HUDEP-2 (cell line): ENCODE data around the gene TUBA4B.

Experiments
- DNase-seq, 76 experiments: peaks; one replicate each; lab custom pipeline; 2025; ENCODE audit not compliant: unreplicated experiment in 76 of 76; lab: John Stamatoyannopoulos, UW

Gene TUBA4B

GRCh38 chr2:219252900-219253752 lies at the start of gene TUBA4B:
TSS of gene TUBA4B (plus strand) at chr2:219253243. CDS start at chr2:219253408, 165 bp downstream.
- DNase-seq = peak in 6 of 76 experiments; percentile 10 to 40 (median 25)

- no peak for DNase-seq
Measured at GRCh38 chr2:219204425-219205164, 48.4 kb upstream of the TUBA4B start.

- DNase-seq = no peak
Measured at GRCh38 chr2:219205165-219205538, 47.9 kb upstream of the TUBA4B start.

DNA sequence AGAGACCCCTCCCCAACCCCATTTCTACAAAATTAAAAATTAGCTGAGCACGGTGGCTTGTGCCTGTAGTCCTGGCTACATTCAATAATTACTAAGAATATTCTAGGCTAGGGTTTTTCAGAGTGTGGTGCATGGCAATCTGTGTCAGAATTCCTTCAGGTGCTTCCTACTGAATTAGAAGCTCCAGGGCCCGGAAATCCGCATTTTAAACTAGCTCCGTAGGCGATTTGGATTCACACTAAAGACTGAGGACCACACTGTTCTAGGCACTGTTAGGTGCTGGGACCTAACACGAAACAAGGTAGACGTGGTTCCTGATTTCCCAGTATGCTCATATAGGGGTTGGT lies 47.1 kb upstream of the TUBA4B start:
- peak in 1 of 76 experiments; percentile 58 for DNase-seq

- peak in 75 of 76 experiments; percentile 16 to 95 (median 86) for DNase-seq
Measured at GRCh38 chr2:219206328-219207133, 46.5 kb upstream of the TUBA4B start, which contains the start of gene ZFAND2B. TSS of gene ZFAND2B (plus strand) at chr2:219206782. CDS start at chr2:219206988, 206 bp downstream.

DNA sequence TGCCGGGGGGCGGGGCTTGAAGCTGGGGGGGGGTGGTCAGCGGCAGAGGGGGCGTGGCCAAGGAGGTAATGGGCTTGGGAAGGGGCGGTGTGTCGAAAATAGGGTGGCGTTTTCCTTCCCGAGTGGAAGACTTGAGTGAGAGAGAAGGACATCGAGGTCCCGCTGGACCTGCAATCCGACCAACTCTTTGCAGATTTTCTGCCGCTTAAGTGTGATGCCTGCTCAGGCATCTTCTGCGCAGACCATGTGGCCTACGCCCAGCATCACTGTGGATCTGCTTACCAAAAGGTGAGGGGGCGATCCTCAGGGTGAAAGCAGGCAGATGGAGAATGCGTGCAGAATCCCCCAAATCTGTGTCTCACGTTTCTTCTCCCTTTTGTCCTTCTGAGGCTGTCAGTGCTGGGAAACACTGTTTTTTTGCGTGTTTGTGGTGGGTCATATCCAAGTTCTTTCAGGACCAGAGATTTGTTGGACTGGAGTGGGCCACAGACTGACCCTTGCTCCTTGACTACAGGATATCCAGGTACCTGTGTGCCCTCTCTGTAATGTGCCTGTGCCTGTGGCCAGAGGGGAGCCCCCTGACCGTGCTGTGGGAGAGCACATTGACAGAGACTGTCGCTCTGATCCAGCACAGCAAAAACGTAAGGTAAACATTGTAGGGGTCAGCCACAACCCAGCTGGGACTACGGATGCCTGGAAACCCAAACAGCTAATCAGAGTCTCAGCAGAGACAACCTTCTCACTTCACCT lies 45.7 kb upstream of the TUBA4B start:
- no peak for DNase-seq

GRCh38 chr2:219207884-219208740 lies 44.9 kb upstream of the TUBA4B start:
- DNase-seq = no peak

DNA sequence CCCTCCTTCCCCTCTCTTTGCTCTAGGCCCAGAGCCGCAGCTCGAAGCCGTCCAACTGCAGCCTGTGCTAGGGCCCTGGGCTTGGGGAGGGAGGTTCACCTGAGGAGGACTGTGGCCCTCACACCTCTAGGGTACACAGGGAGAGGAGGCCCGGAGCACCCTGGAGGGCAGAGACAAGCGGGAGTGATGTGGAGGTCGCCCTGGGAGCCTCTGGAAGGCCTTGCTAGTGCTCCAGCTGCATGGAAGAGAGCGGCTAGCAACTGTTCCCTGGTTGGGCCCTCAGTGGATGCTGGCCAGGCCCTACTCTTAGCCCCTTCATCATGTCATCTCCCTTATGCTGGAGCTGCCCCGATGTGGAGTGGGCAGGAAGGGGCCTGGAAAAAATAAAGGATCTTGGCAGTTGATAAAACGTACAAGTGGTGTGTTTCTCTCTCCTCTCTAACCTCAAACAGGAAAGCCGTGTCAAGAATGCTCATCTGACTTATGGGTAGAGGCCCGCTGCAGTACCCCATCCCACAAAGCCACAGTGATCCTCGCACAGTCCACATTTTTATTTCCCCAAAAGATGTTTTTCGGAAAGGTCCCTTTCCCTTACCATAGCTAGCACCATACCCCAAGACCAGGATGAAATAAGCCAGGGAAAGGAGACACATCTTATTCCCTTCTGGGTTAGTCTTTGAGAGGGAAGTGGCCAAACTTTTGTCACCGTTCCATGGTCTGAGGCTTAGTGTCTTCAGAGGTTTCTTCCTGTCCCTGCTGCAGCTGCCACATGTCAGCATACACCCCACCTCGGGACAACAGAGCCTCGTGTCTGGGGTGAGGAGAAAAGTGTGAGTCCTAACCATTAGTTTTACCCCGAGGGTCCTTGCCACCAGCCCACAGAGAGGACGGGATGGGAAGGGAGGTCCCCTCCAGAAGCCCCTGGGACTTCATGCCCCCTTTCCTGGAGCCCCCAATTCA lies 43.5 kb upstream of the TUBA4B start:
- DNase-seq = no peak

DNA sequence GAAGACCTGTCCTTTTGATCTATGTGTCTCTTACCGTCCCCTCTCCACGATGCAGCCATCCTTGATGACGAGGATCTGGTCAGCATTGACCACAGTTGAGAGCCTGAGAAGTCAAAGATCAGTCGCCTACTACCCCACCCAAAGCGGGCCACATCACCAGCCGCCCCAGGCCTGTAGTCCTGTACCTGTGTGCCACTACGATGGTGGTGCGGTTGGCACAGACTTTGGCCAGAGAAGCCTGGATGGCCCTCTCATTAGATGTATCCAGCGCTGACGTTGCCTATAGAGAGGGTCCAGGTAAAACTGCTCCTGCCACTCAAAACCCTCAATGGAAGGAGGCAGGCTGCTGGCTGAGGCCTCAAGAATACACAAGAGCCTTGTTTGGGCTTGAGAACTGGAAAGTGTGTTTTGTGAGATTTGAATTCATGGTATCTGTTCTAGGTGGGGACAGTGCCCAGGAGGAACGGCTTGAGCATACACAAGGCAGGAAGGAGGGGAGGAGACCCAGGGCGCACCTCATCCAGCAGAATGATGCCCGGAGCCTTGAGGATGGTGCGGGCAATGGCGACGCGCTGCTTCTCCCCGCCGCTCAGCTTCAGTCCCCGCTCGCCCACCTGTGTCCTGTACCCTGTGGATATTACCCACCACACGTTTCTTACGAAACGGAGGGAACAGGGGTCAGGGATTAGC lies 42.7 kb upstream of the TUBA4B start:
- no peak for DNase-seq

GRCh38 chr2:219210886-219211362 lies 42.1 kb upstream of the TUBA4B start:
- no peak for DNase-seq

DNA sequence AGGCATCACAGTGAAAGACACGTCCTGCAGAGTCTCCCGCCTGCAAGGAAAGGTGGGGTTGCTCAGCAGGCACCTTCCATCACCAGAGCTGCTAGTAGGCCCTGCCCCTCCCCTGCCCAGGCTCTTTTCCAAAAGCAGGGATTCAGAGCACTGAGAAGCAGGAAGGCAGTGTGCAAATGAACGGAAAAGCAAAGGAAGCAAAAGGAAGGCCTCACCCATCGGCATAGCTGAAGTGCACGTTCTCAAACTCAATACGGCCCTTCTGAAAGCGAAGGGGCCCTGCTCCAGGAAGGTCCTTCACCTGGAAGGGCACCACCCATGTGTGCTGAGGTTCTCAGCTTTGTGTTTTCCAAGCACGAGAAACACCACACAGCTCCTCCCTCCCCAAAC lies 40.0 kb upstream of the TUBA4B start:
- DNase-seq = no peak

DNA sequence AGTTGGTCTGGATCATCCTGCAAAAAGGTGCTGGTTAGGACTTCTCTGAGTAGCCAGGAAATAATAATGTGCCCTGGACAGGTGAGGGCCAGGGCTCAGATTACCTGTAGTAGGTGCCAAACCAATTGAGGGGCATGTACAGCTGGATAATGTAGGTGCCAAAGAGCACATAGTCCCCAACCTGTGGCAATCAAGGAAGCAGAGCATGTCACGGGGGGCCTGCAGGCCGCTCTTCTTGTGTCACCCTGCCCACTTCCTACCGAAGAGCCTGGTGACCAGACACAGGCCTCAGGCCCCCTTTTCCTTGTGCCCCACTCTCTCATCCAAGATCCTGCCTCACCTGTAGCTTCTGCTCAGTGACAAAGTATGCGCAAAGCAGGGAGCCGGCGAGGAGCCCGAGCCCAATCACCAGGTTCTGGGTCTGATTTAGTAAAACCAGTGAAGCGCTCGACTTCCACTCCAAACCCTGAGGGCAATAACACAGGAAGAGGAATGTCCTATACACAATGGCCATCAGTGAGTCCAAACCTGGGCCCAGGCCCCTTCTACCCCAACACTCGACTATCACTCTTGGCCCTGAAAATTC lies 39.5 kb upstream of the TUBA4B start:
- DNase-seq = no peak

GRCh38 chr2:219214141-219214540 lies 38.9 kb upstream of the TUBA4B start:
- DNase-seq = no peak

- DNase-seq = no peak
Measured at GRCh38 chr2:219214786-219215185, 38.3 kb upstream of the TUBA4B start.

- DNase-seq = no peak
Measured at GRCh38 chr2:219215871-219216534, 37.0 kb upstream of the TUBA4B start.

- no peak for DNase-seq
Measured at GRCh38 chr2:219216535-219216915, 36.5 kb upstream of the TUBA4B start.
